ENCODE measurements around the gene RASL11B.

DNA sequence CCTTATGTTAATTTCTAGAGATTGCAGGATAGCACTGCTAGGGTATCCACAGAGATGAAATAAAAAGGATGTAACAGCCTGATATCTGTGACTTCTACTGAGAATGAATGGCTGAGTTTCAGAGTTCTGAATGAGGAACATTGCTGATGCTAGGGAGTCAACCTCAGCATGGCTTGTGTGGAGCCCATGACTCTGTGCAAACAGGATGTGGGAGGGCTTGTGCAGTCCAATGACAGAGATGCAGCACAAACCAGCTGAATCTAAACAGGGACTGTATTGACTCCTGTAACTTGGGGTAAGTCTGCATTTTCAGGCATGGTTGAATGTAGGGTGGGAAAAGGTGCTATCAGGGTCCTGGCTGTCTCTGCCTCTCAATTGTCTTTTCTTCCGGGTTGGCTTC lies 5.3 kb upstream of the RASL11B start:
- TF ChIP-seq, protein P1, sequence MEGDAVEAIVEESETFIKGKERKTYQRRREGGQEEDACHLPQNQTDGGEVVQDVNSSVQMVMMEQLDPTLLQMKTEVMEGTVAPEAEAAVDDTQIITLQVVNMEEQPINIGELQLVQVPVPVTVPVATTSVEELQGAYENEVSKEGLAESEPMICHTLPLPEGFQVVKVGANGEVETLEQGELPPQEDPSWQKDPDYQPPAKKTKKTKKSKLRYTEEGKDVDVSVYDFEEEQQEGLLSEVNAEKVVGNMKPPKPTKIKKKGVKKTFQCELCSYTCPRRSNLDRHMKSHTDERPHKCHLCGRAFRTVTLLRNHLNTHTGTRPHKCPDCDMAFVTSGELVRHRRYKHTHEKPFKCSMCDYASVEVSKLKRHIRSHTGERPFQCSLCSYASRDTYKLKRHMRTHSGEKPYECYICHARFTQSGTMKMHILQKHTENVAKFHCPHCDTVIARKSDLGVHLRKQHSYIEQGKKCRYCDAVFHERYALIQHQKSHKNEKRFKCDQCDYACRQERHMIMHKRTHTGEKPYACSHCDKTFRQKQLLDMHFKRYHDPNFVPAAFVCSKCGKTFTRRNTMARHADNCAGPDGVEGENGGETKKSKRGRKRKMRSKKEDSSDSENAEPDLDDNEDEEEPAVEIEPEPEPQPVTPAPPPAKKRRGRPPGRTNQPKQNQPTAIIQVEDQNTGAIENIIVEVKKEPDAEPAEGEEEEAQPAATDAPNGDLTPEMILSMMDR (IDR thresholded peaks at IDR 0.05), result no peak
- TF ChIP-seq POLR2AphosphoS5 (IDR thresholded peaks at IDR 0.05), result no peak

All from suprapubic skin (tissue), 3 donors.